Omental fat pad (tissue), 4 donors: ENCODE data around the gene ULBP3. TPM values are rescaled to one million over a fixed set of nuclear protein-coding genes. Genes with fewer than 3 reads are reported as not detected.
"Not testable (repeated sequence)": the region's sequence is repeated elsewhere in the genome, so short reads cannot be mapped to it uniquely, and the experiment has no call there.

Source experiments
- ATAC-seq: fragments of 150-250 bp; one replicate; pipeline ENCODE4 v1.9.1; 2016; ENCODE audit warnings: mild to moderate bottlenecking, moderate library complexity; ENCODE audit not compliant: low FRiP score
- DNase-seq: peaks from one replicate; pipeline ENCODE4 v3.0.0-alpha.2; 2019; ENCODE audit warnings: low spot score
- total RNA-seq, 4 donors: library from RNA; depleted of rRNA; stranded (reverse); fragments of >200 nt; gene quantifications; one replicate each; pipeline ENCODE4 v1.1.0, GENCODE V29; 2016
- TF ChIP-seq, protein P1 (sequence below), 3 donors: fragments of 450-650 bp; IDR thresholded peaks; one replicate each; pipeline ENCODE4 v1.5.1; 2016 to 2017; ENCODE audit warnings: antibody characterized with exemption in 3 of 3, mild to moderate bottlenecking in 3 of 3, moderate library complexity in 2 of 3

The ULBP3 gene
- total RNA-seq, 4 donors from 2014 or later, result 1.7 to 3.5 (median 2.2) TPM

DNA sequence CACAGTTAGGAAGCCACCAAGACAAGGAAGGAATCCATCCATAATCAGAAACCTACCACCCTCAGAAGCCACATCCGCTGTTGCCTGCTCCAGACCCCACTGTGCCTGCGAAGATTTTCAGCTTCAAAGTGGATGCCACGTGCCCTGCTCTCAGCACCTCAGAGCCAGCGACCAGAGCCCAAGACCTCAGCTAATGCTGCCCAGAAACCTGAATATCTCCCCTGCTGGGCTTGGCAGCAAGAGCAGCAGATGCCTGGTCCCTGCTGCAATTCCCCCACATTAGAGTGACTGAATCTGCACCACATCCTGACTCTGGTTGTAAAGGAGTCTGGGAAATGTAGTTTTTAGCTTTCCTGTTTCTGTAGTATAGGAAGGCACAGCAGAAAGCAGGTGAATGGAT is 10.7 kb upstream of the ULBP3 start:
- DNase-seq, result no peak
- no peak for ATAC-seq

DNA sequence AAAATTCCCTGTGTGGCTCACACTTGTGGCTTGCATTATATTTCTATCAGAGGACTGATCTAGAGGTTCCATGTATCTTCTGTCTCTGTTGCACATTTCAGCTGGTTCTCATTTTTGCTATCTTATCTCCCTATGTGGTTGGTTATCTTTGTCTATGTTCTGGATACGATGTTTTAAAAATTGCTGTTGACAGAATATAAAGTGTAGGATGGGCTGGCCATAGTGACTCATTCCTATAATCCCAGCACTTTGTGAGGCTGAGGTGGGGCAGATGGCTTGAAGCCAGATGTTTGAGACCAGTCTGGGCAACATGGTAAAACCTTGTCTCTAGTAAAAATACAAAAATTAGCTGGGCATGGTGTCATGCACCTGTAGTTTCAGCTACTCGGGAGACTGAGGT is 9.9 kb upstream of the ULBP3 start:
- ATAC-seq, result no peak

More for the DNA sequence above, 10.7 kb upstream of the ULBP3 start:
- TF ChIP-seq, protein P1, sequence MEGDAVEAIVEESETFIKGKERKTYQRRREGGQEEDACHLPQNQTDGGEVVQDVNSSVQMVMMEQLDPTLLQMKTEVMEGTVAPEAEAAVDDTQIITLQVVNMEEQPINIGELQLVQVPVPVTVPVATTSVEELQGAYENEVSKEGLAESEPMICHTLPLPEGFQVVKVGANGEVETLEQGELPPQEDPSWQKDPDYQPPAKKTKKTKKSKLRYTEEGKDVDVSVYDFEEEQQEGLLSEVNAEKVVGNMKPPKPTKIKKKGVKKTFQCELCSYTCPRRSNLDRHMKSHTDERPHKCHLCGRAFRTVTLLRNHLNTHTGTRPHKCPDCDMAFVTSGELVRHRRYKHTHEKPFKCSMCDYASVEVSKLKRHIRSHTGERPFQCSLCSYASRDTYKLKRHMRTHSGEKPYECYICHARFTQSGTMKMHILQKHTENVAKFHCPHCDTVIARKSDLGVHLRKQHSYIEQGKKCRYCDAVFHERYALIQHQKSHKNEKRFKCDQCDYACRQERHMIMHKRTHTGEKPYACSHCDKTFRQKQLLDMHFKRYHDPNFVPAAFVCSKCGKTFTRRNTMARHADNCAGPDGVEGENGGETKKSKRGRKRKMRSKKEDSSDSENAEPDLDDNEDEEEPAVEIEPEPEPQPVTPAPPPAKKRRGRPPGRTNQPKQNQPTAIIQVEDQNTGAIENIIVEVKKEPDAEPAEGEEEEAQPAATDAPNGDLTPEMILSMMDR (IDR thresholded peaks at IDR 0.05), result no peak

DNA sequence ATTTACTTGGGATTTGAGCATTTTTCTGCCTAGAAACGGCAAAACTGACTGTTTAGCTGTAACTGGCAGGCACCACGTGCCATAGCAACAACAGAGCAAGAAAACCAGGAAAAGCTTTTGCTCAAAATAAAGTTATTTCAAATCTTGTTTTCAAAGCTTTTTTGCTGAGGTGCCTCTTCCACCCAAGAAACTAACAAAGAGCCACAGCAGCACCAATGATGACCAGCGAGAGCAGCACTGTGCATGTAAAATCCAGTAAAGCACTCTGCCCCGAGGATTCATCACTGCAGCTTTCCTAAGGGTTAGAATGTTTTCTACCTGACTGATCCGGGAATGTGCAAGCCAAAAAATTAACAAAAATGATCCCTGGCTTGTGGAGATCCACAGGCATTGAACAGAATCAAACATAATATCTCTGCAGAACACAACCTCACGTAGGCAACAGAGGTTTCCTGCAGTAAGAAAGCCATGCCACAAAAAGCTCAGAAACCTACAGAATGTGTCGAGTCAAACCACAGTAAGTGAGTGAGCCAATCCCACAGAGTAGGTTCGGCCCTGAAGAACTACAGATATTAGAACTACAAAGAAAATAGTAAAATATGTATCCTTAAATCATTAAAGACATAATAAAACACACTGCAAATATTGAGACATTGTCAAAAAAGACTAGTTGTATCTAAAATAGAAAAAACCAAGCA is 7.4 kb upstream of the ULBP3 start:
- TF ChIP-seq, protein P1 (IDR thresholded peaks at IDR 0.05), result no peak
- no peak for DNase-seq
- no peak for ATAC-seq

More for the DNA sequence above, 9.9 kb upstream of the ULBP3 start:
- TF ChIP-seq, protein P1 (IDR thresholded peaks at IDR 0.05), result no peak
- no peak for DNase-seq

DNA sequence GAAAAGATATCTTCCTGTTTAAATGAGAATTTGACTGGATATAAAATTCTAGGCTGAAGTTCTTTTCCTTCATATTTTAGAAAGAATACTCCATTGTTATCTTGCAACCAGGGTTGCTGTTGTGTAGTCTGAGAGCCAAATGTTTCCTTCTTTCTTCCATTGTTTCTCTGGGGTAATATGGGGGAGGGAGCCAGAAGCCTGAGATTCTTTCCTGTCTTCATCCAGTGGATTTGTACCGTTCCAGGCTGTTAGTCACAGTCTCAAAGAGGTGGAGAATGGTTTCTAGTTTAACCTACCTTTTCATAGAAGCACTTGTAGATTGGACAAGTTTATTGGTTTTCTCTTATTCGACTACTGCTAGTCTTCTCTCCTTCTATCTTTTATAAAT is 6.1 kb upstream of the ULBP3 start:
- TF ChIP-seq, protein P1 (IDR thresholded peaks at IDR 0.05), result no peak
- no peak for ATAC-seq
- DNase-seq, result no peak

DNA sequence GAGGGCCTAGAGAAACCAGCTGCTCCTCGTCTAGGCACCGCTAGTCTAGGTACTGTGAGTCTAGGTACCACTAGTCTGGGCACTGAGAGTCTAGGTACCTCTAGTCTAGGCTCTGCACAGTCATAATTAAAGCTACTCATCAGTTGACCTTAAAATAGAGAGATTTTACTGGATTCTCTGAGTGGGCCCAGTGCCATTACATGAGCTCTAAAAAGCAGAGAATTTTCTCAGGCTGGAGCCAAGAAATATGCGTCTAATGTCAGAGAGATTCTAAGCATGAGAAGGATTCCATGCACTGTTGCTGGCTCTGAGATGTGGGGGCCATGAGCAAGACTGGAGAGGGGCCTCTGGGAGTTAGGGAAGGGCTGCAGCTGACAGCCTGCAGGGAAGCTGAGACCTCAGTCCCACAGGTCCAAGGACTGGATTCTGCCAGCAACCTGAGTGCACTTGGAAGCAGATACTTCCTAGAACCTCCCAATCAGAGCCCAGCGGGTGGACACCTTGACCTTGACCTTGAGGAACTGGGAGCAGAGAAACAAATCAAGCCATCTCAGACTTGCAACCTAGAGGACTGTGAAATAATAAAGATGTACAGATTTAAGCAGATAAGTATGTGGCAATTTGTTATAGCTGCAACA is 5.6 kb upstream of the ULBP3 start:
- not testable (repeated sequence) for ATAC-seq, DNase-seq

DNA sequence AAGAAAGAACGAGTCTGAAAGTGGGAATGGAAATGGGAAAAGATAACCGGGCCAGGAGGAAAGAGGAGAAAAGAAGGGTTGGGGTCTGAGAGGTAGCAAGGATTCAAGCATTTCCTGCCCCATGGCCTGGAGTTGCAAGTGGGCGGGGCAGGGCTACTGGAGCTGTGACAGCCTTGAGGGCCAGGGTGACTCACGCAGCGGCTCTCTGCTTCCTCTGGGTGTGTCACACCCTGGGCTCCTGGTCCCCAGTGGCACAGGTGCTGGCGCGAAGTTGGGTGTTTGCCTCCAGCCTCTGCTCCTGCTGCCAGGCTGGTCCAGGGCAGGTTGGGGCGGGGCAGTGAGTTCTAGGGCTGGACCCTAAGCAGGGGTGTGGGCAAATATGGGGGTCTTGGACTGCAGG is 3.3 kb upstream of the ULBP3 start:
- TF ChIP-seq, protein P1 (IDR thresholded peaks at IDR 0.05), result no peak
- no peak for ATAC-seq
- no peak for DNase-seq

DNA sequence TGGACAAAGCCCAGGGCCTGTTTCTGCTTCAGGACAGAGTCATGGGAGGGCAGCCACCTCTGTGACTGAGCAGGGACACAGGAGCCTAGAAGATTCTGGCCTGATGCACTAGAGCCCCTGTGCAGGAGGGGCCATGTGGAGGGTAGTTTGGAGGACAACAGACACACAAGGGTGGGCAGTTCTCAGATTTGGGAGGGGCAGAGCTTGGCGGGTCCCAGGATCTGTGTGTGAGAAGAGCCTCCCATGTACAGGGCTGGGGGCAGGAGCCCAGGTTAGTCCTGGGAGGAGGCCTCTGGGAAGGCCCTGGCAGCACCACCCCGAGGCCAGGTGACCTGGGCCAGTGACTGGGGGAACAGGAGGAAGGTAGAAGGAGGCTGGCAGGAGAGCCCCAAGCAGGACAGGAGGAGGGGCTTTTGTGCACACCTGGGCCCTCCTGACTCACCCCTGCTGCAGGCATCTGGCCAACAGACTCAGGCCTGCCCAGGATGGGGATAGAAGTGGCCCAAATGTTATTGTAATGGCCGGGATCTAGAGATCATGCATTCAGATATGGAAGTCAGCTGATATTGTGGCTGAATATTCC is 1.4 kb upstream of the ULBP3 start:
- TF ChIP-seq, protein P1 (IDR thresholded peaks at IDR 0.05), result no peak
- ATAC-seq (no peak), DNase-seq (no peak)
